KMS-11 (cell line): ENCODE measurements around the gene ZRANB3.

Source experiments
- H2AFZ ChIP-seq: fragments of 200-600 bp; sonication (generic); 2 replicates; pipeline ENCODE4 v1.6.1; 2016; ENCODE audit warnings: antibody characterized with exemption, mixed run types, low read depth
- H3K27ac ChIP-seq: fragments of 200-600 bp; sonication (generic); 2 replicates; pipeline ENCODE4 v1.6.1; 2016; ENCODE audit warnings: mild to moderate bottlenecking, mixed run types
- H3K27me3 ChIP-seq: fragments of 200-600 bp; sonication (generic); 2 replicates; pipeline ENCODE4 v1.6.1; 2017; ENCODE audit warnings: mild to moderate bottlenecking, low read depth, mixed run types, moderate library complexity; ENCODE audit not compliant: insufficient read depth
- H3K36me3 ChIP-seq: fragments of 200-600 bp; sonication (generic); 2 replicates; pipeline ENCODE4 v1.6.1; 2017; ENCODE audit warnings: mild to moderate bottlenecking, mixed run types; ENCODE audit not compliant: insufficient read depth
- H3K4me1 ChIP-seq: fragments of 200-600 bp; sonication (generic); 2 replicates; pipeline ENCODE4 v1.6.1; 2016; ENCODE audit warnings: mild to moderate bottlenecking, low read depth, mixed run types; ENCODE audit not compliant: poor library complexity, severe bottlenecking
- H3K4me2 ChIP-seq: fragments of 200-600 bp; sonication (generic); 2 replicates; pipeline ENCODE4 v1.7.0; 2016; ENCODE audit warnings: mild to moderate bottlenecking, mixed run types
- H3K4me3 ChIP-seq: fragments of 200-600 bp; sonication (generic); IDR thresholded peaks from 2 replicates; pipeline ENCODE4 v1.6.1; 2017; ENCODE audit warnings: low read depth, low read length, mixed read lengths; ENCODE audit not compliant: insufficient read depth
- H3K79me2 ChIP-seq: fragments of 200-600 bp; sonication (generic); 2 replicates; pipeline ENCODE4 v1.6.1; 2016; ENCODE audit warnings: low read depth, mixed run types; ENCODE audit not compliant: insufficient read depth
- H3K9ac ChIP-seq: fragments of 200-600 bp; sonication (generic); 2 replicates; pipeline ENCODE4 v1.6.1; 2016; ENCODE audit warnings: mild to moderate bottlenecking, mixed run types
- H4K20me1 ChIP-seq: fragments of 200-600 bp; sonication (generic); 2 replicates; pipeline ENCODE4 v1.6.1; 2016; ENCODE audit warnings: mild to moderate bottlenecking, mixed run types; ENCODE audit not compliant: insufficient read depth
- CTCF ChIP-seq: fragments of 200-600 bp; sonication (generic); conservative IDR thresholded peaks from 2 replicates; pipeline ENCODE4 v1.6.1; 2017; ENCODE audit warnings: low read depth, mild to moderate bottlenecking, antibody characterized with exemption, low read length, moderate library complexity, mixed read lengths

The ZRANB3 gene

GRCh38 chr2:135179689-135180088, 351.3 kb downstream of the ZRANB3 start:
- Histone ChIP-seq H3K27ac (no peak overlapping the region), H4K20me1 (no peaks in the 10 kb centered on the region), H3K4me3 (no peak overlapping the region), H2AFZ (no peak overlapping the region), H3K9ac (no peak overlapping the region), H3K36me3 (no peaks in the 10 kb centered on the region), H3K79me2 (no peaks in the 10 kb centered on the region), H3K27me3 (no peaks in the 10 kb centered on the region), H3K4me1 (no peaks in the 10 kb centered on the region), H3K4me2 (no peak overlapping the region)
- TF ChIP-seq CTCF = no peak

GRCh38 chr2:135175177-135175576, 355.8 kb downstream of the ZRANB3 start:
- Histone ChIP-seq H3K27me3 (no peaks in the 10 kb centered on the region), H2AFZ (no peak overlapping the region)

DNA sequence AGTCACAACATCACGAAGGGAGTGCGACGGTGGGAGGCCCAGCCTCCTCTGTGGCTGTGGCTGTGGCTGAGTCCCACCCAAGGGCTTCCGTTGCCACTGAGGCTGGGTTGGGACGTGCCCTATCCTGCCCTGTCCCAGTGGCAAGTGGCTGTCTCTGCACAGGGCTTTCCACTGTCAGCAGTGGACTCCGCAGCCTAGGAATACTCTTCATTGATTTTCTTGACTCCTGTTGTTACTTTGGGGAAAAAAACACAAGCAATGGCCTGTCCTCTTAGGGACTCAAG, 356.3 kb downstream of the ZRANB3 start:
- Histone ChIP-seq H3K36me3 (no peaks in the 10 kb centered on the region), H3K9ac (no peak overlapping the region), H3K4me1 (peaks cover 16% of the 10 kb centered on the region), H2AFZ (no peak overlapping the region), H3K4me3 (no peak overlapping the region), H3K27me3 (no peaks in the 10 kb centered on the region), H3K27ac (no peak overlapping the region), H3K79me2 (no peaks in the 10 kb centered on the region), H3K4me2 (no peak overlapping the region), H4K20me1 (no peaks in the 10 kb centered on the region)
- TF ChIP-seq CTCF = no peak

More at GRCh38 chr2:135175177-135175576, 355.8 kb downstream of the ZRANB3 start:
- H3K4me3 ChIP-seq = no peak overlapping the region
- no peak overlapping the region for H3K9ac ChIP-seq
- no peaks in the 10 kb centered on the region for H3K79me2 ChIP-seq
- no peak for TF ChIP-seq CTCF
- no peak overlapping the region for H3K27ac ChIP-seq
- no peaks in the 10 kb centered on the region for H4K20me1 ChIP-seq
- no peak overlapping the region for H3K4me2 ChIP-seq
- H3K4me1 ChIP-seq = peaks cover 12% of the 10 kb centered on the region
- no peaks in the 10 kb centered on the region for H3K36me3 ChIP-seq

DNA sequence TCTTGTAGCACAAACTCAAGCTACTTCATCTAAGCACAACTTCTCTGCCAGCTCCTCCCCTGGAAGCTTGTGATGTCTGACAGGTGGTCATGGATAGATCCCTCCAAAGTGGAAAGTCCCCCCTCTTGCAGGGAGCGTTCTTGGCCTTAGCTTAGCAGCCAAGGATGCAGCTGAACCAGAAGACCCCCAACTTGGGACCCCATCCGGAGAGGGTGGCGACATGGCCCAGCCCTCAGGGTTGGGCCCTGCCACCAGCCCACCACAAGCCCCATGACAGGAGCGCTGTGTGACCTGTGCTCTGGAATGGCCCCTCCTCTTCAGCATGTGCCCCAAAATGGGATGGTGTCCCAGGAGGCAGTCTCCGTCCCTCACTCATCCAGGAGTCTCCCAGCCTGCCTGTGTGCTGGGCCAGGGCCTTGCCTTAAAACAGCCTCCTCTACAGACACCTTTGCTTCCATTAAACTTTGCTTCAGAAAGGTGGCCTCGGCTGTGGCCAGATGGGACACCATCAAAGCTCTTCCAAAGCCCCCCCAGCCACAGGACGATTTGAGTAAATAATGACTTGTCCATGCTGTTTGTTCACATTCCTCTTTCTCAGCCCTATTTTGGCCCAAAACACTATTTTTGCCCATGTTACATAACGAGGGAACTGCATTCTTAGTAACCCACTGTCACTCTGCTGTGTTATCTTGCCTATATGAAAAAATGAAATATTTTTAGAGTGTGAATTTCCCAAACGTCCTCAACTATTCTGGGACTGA, 356.8 kb downstream of the ZRANB3 start:
- no peak overlapping the region for H3K9ac ChIP-seq
- no peak overlapping the region for H3K4me3 ChIP-seq
- no peak overlapping the region for H3K27ac ChIP-seq
- no peaks in the 10 kb centered on the region for H4K20me1 ChIP-seq
- TF ChIP-seq CTCF = no peak
- peaks cover 22% of the 10 kb centered on the region for H3K4me1 ChIP-seq
- no peaks in the 10 kb centered on the region for H3K36me3 ChIP-seq
- H2AFZ ChIP-seq = no peak overlapping the region
- no peak overlapping the region for H3K4me2 ChIP-seq
- H3K79me2 ChIP-seq = no peaks in the 10 kb centered on the region
- H3K27me3 ChIP-seq = no peaks in the 10 kb centered on the region
